Lung (tissue), 12 donors: ENCODE data around the gene ADAMTS2. TPM values are rescaled to one million over a fixed set of nuclear protein-coding genes. Genes with fewer than 3 reads are reported as not detected.
A peak's percentile ranks its signal among the peaks of the same experiment; 100 is the strongest.

Experiments
- ATAC-seq: fragments of 200-7000 bp; cut with Tn5 transposase; one replicate; pipeline ENCODE4 v1.9.1; 2020; ENCODE audit warnings: moderate number of reproducible peaks; ENCODE audit not compliant: insufficient read depth, low FRiP score
- DNase-seq, 3 donors: peaks; one replicate each; pipeline ENCODE4 v3.0.0-alpha.2; 2013 to 2017
- H3K27ac ChIP-seq, 2 donors: one replicate each; pipeline ENCODE4 v1.5.1; 2013; ENCODE audit warnings: mild to moderate bottlenecking in 2 of 2, moderate library complexity in 2 of 2, control low read depth in 1 of 2, inconsistent platforms in 1 of 2, low read depth in 1 of 2, low read length in 1 of 2
- H3K27me3 ChIP-seq, 3 donors: one replicate each; pipeline ENCODE4 v1.5.1; 2013; ENCODE audit warnings: low read length in 2 of 3; ENCODE audit not compliant: control insufficient read depth in 3 of 3, insufficient read depth in 3 of 3
- H3K36me3 ChIP-seq, 4 donors: one replicate each; pipeline ENCODE4 v1.5.1; 2013; ENCODE audit warnings: low read length in 4 of 4, mild to moderate bottlenecking in 1 of 4, moderate library complexity in 1 of 4; ENCODE audit not compliant: control insufficient read depth in 4 of 4, insufficient read depth in 4 of 4
- H3K4me1 ChIP-seq, 5 donors: one replicate each; pipeline ENCODE4 v1.5.1; 2013; ENCODE audit warnings: low read length in 5 of 5, mild to moderate bottlenecking in 2 of 5, moderate library complexity in 1 of 5; ENCODE audit not compliant: control insufficient read depth in 5 of 5, insufficient read depth in 5 of 5
- H3K4me3 ChIP-seq: one replicate; pipeline ENCODE4 v1.5.1; 2013; ENCODE audit warnings: mild to moderate bottlenecking, control low read depth, moderate library complexity
- H3K9ac ChIP-seq, 2 donors: one replicate each; pipeline ENCODE4 v1.5.1; 2013; ENCODE audit warnings: low read length in 2 of 2, control low read depth in 1 of 2; ENCODE audit not compliant: insufficient read depth in 1 of 2
- H3K9me3 ChIP-seq, 4 donors: one replicate each; pipeline ENCODE4 v1.5.1; 2013; ENCODE audit warnings: low read length in 3 of 4, mild to moderate bottlenecking in 1 of 4, moderate library complexity in 1 of 4; ENCODE audit not compliant: control insufficient read depth in 4 of 4, insufficient read depth in 3 of 4
- WGBS, 2 donors: extraction: QIAGEN DNeasy Blood & Tissue Kit; methylation state at CpG; one replicate each; pipeline ENCODE4 v1.1.7; 2013; 5-methylcytosine and 5-hydroxymethylcytosine counted together
- polyA plus RNA-seq, 2 donors: library from polyadenylated mRNA; stranded (reverse); fragments of 200-250 nt; gene quantifications; one replicate each; pipeline ENCODE4 v1.2.1, GENCODE V29; 2013
- total RNA-seq, 2 donors: library from RNA; depleted of rRNA in 1 of 2; stranded (reverse); fragments of >200 nt in 1 of 2; gene quantifications; one replicate each; pipeline ENCODE4 v1.2.1, GENCODE V29; 2014 to 2021
- TF ChIP-seq, protein P1 (sequence below): IDR thresholded peaks from 2 replicates; pipeline ENCODE4 v1.5.1; 2012; ENCODE audit warnings: mild to moderate bottlenecking; ENCODE audit errors: control extremely low read depth, extremely low read depth
- donor health status: control.
- donor health status: control.
- donor health status: Bipolar disorder and iron deficiency.
- donor health status: healthy.
- donor health status: DM: yes; HTN: yes; CAD: no.

Gene ADAMTS2
- total and polyA plus RNA-seq, 4 donors: 9.3 to 45.5 (median 28.7) TPM

DNA sequence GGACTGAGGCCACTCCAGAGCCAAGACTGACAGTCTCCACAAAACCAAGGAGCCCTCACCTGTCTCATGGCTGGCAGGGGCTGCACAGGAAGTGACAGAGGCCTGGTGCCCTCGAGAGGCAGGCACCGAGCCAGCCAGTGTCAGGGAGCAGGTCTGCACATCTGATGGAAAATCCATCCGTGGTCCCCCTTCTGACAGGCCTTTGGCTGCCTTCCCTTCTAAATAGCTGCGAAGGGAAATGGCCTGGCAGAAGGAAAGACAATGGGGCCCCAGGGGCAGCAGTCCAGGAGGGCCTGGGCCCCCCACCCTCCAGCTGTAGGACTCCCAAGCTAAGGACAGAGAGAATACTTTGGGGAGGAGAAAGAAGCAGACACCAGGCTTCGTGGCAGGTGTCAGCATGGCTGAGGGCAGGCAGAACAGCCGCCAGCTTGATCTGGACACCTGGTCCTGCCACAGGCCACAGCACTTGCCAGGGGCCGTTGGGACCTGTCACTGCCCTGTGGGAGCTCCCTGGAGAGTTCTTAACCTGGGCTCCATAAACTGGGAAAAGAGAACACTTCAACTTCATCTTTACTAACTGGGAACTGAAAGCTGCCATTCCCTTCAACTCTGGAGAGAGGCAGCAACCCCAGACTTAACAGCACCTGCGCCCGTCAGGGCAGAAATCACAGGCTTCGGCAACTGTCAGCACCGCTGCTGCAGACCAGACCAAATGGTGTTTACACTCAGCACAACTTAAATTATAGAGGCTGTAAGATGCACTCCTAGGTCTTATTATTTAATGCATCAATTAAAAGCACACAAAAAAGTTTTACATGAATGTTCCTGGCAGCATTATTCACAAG, 22.0 kb downstream of the ADAMTS2 start:
- Histone ChIP-seq H3K9ac (no peak overlapping the region), H3K4me3 (no peak overlapping the region), H3K4me1 (peaks cover 0 to 42% (median 20%) of the 10 kb centered on the region in 5 donors), H3K27ac (no peak overlapping the region), H3K36me3 (peaks cover 0 to 2% (median 0%) of the 10 kb centered on the region in 4 donors), H3K27me3 (peaks cover 0 to 3% (median 0%) of the 10 kb centered on the region in 3 donors), H3K9me3 (no peaks in the 10 kb centered on the region)
- ATAC-seq (no peak), DNase-seq (peak; percentile 46 to 66 (median 64))
- 48 to 49% methylated on average over 11 of the region's 11 CpGs for WGBS, 2 donors
- TF ChIP-seq, protein P1, sequence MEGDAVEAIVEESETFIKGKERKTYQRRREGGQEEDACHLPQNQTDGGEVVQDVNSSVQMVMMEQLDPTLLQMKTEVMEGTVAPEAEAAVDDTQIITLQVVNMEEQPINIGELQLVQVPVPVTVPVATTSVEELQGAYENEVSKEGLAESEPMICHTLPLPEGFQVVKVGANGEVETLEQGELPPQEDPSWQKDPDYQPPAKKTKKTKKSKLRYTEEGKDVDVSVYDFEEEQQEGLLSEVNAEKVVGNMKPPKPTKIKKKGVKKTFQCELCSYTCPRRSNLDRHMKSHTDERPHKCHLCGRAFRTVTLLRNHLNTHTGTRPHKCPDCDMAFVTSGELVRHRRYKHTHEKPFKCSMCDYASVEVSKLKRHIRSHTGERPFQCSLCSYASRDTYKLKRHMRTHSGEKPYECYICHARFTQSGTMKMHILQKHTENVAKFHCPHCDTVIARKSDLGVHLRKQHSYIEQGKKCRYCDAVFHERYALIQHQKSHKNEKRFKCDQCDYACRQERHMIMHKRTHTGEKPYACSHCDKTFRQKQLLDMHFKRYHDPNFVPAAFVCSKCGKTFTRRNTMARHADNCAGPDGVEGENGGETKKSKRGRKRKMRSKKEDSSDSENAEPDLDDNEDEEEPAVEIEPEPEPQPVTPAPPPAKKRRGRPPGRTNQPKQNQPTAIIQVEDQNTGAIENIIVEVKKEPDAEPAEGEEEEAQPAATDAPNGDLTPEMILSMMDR: no peak

DNA sequence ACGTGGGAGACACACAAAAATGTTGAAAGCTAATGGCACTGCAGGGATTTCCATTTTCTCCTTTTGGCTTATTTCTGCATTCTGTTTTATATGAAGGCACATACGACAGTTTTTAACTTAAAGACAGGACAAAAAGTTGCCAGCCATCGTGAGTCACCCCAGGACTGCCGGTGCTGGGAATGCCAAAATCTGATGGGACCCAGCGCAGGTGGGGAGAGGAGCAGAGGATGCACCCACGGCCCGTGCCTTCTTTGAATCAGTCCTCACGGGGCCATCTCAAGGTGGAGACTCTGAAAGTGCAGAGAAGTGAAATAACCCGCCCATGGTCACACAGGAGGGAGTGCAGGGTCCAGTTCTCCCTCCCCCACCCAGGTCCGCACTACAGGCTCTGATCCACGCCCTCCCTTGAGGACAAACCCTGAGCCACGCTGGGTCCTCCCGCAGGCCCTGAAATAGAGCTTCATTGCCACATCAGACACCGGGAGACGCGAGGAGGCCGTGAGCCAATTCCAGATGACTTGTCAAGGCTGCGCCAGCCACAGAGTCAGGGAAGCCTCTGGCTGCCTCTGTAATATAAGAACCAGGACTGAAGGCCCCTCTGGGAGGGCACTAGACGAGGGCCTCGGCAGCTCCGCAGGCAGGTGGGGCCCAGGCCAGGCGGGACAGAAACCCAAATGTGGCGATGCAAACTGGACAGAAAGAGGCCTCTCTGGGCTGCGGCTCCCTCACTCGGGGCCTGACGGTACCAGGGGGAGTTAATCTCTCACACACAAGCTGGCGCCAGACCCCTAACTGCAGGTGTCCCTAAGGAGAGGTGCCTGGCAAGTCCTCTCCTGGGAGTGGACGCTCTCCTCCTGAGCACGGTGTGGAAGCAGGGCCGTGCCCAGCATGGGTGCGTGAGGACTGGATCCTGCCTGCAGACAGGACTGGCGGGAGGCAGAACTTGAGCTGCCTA, 22.9 kb downstream of the ADAMTS2 start:
- no peak for ATAC-seq

DNA sequence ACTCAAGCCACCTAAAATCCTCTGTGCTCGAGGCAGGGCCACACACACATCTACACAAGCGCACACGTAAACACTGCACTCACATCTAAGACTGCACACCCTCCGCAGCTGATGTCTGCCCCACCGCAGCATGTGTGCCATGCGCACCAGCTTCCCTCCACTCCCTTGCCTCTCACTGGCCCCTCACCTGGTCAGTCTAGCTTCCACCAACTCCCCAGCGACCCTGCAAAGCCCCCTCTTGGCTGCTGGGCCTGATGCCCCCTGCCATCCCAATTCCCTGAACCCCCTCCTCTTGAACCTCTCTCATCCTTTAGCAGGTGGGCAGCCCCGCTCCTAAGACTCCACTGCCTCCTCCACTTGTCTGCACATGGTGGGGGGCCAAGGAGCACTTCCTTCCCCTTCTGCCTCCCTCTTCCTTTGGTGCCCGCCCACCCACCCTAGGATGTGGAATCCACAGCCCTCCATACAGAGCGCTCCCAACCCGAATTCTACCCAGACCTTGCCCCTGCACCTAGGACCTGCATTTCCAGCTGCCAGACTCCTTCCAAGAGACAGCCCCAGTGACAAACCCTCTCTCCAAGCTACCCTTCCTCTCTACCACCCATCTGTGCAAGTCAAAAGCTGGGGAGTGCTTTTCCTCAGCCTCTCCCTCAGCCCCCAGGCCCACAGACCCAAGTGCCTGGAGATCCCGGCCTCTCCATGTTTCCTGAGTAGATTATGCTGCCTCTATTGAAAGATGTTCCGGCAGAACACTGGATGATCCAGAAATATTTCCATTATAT, 23.9 kb downstream of the ADAMTS2 start:
- Histone ChIP-seq H3K4me3 (no peak overlapping the region), H3K27ac (no peak overlapping the region), H3K9me3 (no peaks in the 10 kb centered on the region), H3K36me3 (peaks cover 0 to 2% (median 0%) of the 10 kb centered on the region in 4 donors), H3K9ac (no peak overlapping the region), H3K27me3 (peaks cover 0 to 3% (median 3%) of the 10 kb centered on the region in 3 donors), H3K4me1 (peaks cover 0 to 56% (median 31%) of the 10 kb centered on the region in 5 donors)
- 80 to 83% methylated on average over 13 of the region's 13 CpGs for WGBS, 2 donors
- no peak for ATAC-seq
- TF ChIP-seq, protein P1: no peak
- DNase-seq: no peak

More for the DNA sequence above, 22.9 kb downstream of the ADAMTS2 start:
- Histone ChIP-seq H3K4me1 (peaks cover 0 to 51% (median 27%) of the 10 kb centered on the region in 5 donors), H3K27ac (no peak overlapping the region), H3K36me3 (peaks cover 0 to 2% (median 0%) of the 10 kb centered on the region in 4 donors), H3K9ac (no peak overlapping the region), H3K4me3 (no peak overlapping the region), H3K27me3 (peaks cover 0 to 3% (median 2%) of the 10 kb centered on the region in 3 donors), H3K9me3 (no peaks in the 10 kb centered on the region)
- 82 to 83% methylated on average over 32 of the region's 32 CpGs for WGBS, 2 donors
- peak in 1 of 3 donors; percentile 54 for DNase-seq
- TF ChIP-seq, protein P1: no peak
